HG02870 (cell line): Measurements from ENCODE around the gene TSACC.
"Not testable (repeated sequence)": the region's sequence is repeated elsewhere in the genome, so short reads cannot be mapped to it uniquely, and the experiment has no call there.

ENCODE experiments used
- ATAC-seq: cut with Tn5 transposase; IDR thresholded peaks from one replicate; pipeline ENCODE4 v1.9.1; 2021; ENCODE audit warnings: mild to moderate bottlenecking, moderate library complexity; ENCODE audit not compliant: unreplicated experiment

TSACC gene

GRCh38 chr1:156346035-156346434 lies 7.7 kb downstream of the TSACC start:
- not testable (repeated sequence) for ATAC-seq

- no peak for ATAC-seq
Measured at GRCh38 chr1:156346636-156347035, 8.3 kb downstream of the TSACC start.

- ATAC-seq = no peak
Measured at GRCh38 chr1:156347331-156347730, 9.0 kb downstream of the TSACC start.

GRCh38 chr1:156352481-156352880 lies 14.2 kb downstream of the TSACC start:
- ATAC-seq = not testable (repeated sequence)

- no peak for ATAC-seq
Measured at GRCh38 chr1:156356262-156356874, 18.0 kb downstream of the TSACC start.

GRCh38 chr1:156356875-156357534 lies 18.7 kb downstream of the TSACC start:
- ATAC-seq = peak; percentile 86

GRCh38 chr1:156357977-156358376 lies 19.7 kb downstream of the TSACC start:
- no peak for ATAC-seq

GRCh38 chr1:156358641-156359040 lies 20.3 kb downstream of the TSACC start:
- ATAC-seq = no peak

GRCh38 chr1:156359249-156359648 lies 20.9 kb downstream of the TSACC start:
- no peak for ATAC-seq

GRCh38 chr1:156359973-156360372 lies 21.6 kb downstream of the TSACC start:
- ATAC-seq = no peak

- no peak for ATAC-seq
Measured at GRCh38 chr1:156360534-156360933, 22.2 kb downstream of the TSACC start.

GRCh38 chr1:156365754-156366153 lies 27.4 kb downstream of the TSACC start:
- no peak for ATAC-seq

- no peak for ATAC-seq
Measured at GRCh38 chr1:156366378-156367166, 28.2 kb downstream of the TSACC start.

- no peak for ATAC-seq
Measured at GRCh38 chr1:156367383-156368156, 29.2 kb downstream of the TSACC start.

- ATAC-seq = no peak
Measured at GRCh38 chr1:156368157-156368658, 29.9 kb downstream of the TSACC start.

- no peak for ATAC-seq
Measured at GRCh38 chr1:156368889-156369684, 30.8 kb downstream of the TSACC start, which contains the start of gene RHBG. TSS of gene RHBG (plus strand) at chr1:156369211. CDS start at chr1:156369250, 39 bp downstream.

- not testable (repeated sequence) for ATAC-seq
Measured at GRCh38 chr1:156369685-156370286, 31.5 kb downstream of the TSACC start.

GRCh38 chr1:156371553-156372264 lies 33.4 kb downstream of the TSACC start:
- ATAC-seq = no peak

GRCh38 chr1:156372265-156372586 lies 33.9 kb downstream of the TSACC start:
- ATAC-seq = no peak
